Epithelial cell of proximal tubule (primary cell): Measurements from ENCODE around the gene ALDH7A1. TPM values are rescaled to one million over a fixed set of nuclear protein-coding genes. Genes with fewer than 3 reads are reported as not detected.

Experiments used
- DNase-seq: peaks from one replicate; pipeline ENCODE4 v3.0.0-alpha.2; 2011; ENCODE audit warnings: low read depth
- H3K4me3 ChIP-seq: 2 replicates; pipeline ENCODE4 v1.5.1; 2011; ENCODE audit warnings: low read depth, mild to moderate bottlenecking, low read length
- total RNA-seq: library from RNA; depleted of rRNA; stranded (reverse); fragments of >200 nt; gene quantifications from 2 replicates; pipeline ENCODE4 v1.2.3, GENCODE V29; 2015
- TF ChIP-seq, protein P1 (sequence below): conservative IDR thresholded peaks from 2 replicates; pipeline ENCODE4 v1.5.1; 2012; ENCODE audit warnings: low read depth, mild to moderate bottlenecking, low read length

Gene ALDH7A1
- total RNA-seq, 1 donor from 2014 or later, result 25.4 TPM

DNA sequence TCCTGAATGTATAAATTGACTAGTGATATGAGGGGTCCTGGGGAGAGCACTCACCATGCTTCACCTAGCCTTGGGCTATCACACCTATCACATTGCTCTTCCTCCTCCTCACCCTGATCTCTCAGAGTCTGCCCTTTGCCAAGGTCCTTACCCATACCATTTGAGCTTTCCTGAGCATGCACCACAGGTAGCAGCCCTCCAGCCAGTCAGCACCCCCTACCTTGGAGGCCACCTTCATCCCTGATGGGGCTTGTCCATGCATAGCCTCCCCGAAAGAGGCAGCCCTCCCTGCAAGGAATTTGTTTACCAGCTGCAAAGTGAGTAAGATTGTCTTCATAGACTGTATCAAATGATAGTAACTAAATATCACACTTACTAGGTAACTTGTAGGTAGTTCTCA, 83.1 kb downstream of the ALDH7A1 start:
- H3K4me3 ChIP-seq, result no peak overlapping the region
- TF ChIP-seq, protein P1, sequence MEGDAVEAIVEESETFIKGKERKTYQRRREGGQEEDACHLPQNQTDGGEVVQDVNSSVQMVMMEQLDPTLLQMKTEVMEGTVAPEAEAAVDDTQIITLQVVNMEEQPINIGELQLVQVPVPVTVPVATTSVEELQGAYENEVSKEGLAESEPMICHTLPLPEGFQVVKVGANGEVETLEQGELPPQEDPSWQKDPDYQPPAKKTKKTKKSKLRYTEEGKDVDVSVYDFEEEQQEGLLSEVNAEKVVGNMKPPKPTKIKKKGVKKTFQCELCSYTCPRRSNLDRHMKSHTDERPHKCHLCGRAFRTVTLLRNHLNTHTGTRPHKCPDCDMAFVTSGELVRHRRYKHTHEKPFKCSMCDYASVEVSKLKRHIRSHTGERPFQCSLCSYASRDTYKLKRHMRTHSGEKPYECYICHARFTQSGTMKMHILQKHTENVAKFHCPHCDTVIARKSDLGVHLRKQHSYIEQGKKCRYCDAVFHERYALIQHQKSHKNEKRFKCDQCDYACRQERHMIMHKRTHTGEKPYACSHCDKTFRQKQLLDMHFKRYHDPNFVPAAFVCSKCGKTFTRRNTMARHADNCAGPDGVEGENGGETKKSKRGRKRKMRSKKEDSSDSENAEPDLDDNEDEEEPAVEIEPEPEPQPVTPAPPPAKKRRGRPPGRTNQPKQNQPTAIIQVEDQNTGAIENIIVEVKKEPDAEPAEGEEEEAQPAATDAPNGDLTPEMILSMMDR, result no peak
- DNase-seq, result no peak

DNA sequence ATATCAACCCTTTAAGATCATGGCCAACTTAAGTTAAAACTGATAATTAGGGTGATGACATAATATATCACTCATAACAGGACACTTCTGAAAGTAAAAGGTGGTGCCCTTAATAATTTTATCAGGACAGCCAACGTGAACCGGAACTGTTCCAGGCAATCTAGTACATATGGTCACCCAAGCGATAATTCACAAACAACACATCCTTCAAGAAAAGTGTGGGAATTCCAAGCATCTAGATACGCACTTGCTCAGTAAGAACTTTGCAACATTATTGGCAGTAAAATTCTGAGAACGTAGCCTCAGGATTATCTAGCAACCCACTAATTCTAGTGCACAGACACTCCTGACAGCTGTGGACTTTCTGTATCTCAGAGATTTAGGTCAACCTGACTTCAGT, 85.7 kb downstream of the ALDH7A1 start:
- peak; percentile 63 for DNase-seq
- no peak overlapping the region for H3K4me3 ChIP-seq
- TF ChIP-seq, protein P1, result no peak

DNA sequence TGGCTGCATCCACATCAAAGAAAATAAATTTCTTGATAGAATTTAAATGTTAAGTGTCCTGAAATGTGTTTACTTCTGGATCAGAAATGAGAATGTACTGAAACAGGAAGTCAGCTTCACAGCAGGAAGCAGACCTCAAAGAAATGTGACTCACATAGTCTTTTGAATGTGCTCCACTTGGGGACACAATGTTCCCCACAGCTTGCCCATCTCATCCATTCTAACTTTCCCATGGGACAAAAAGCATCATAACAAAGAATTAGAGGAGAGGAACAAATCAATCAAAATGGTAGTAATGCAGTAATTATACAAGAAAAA, 86.1 kb downstream of the ALDH7A1 start:
- TF ChIP-seq, protein P1, result no peak
- no peak overlapping the region for H3K4me3 ChIP-seq
- no peak for DNase-seq

DNA sequence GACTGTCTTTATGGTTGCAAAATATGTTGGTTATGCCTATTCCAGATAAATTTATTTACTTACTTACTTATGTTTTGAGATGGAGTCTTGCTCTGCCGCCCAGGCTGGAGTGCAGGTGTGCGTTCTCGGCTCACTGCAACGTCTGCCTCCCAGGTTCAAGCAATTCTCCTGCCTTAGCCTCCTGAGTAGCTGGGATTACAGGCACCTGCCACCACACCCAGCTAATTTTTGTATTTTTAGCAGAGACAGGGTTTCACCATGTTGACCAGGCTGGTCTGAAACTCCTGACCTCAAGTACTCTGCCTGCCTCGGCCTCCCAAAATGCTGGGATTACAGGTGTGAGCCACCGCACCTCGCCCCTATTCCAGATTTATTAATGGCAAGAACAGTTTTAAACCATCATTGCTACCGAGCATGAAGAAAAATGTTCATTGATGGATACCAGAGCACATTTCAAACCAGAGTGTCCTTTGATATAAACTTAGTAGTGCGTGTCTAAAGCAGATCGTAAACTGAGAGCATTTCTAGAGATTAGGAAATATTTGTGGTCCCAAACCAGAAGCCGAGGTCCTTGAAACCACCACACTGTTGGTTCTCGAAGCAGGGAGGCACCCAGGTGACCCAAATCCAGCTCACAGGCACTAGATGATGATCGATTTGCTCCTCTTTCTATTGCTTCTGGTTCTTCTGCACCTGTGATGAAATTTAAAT, 86.6 kb downstream of the ALDH7A1 start:
- no peak for DNase-seq
- no peak overlapping the region for H3K4me3 ChIP-seq
- TF ChIP-seq, protein P1, result no peak

DNA sequence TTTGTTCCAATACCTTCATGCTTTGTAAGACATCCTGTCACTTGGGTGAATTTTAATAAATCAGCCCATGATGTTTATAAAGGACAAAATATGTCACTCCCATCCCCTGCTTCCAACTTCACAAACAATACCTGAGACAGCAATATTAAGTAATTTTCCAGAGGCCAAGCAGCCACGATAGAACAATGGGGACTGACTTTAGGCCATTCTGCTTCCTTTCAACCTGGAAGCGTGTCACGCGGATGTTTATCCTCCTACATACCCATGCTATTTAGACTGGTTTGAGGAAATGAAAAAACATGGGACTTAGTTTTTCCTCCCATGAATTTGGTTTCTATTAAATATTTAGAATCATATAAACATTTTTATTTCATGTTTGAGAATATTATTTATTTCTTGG, 88.9 kb downstream of the ALDH7A1 start:
- H3K4me3 ChIP-seq, result no peak overlapping the region
- TF ChIP-seq, protein P1, result no peak
- no peak for DNase-seq

DNA sequence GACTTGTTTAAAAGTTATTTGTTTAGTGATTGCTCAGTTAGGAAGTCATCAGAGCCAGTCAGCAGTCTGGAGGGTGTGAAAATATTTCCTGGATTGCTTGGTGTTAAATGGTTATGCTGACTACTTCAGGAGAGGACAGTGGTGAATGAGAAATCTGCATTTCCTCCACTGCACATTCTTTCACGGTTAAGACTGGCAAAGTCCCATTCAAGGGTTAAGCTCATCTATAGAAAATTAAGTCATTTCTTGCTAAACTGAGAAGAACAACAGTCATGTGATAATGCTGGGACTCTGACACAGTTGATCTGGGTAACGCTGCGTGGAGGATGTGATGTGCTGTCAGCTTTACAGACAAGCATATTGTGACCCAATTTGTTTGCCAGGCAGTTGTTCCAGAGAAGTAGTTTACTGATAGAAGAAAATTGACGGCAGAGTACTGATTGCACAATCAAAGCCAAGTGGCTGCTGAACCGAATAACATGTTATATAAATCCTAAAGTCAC, 91.4 kb downstream of the ALDH7A1 start:
- DNase-seq, result peak; percentile 79
- TF ChIP-seq, protein P1, result no peak
- H3K4me3 ChIP-seq, result no peak overlapping the region

DNA sequence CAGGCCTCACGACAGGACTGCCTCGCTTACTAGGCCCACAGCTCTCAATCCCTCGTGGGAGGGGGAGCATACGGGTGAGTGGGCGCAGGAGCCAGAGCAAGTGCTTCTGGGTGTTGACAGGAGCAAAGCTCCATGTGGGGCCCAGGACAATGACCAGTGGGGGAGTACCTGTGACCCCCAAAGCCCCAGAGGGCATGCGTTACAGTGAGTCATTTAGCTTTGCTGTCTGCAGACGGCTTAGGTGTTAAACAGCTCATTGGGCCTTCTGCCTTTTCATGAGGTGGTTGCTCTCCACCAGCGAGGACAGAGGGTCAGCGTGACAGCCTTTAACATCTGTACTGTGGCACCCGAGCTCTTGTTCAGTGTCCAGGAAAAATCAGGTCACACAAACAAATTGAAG, 93.6 kb downstream of the ALDH7A1 start:
- no peak overlapping the region for H3K4me3 ChIP-seq
- no peak for DNase-seq
- TF ChIP-seq, protein P1, result no peak
